NCI-H524 (cell line): ENCODE measurements around the gene EP300.

Experiments
- DNase-seq, 2 experiments: peaks; one replicate each; lab custom pipeline; 2025; lab: John Stamatoyannopoulos, UW

The EP300 gene

GRCh38 chr22:41206719-41207118 lies 114.3 kb downstream of the EP300 start:
- DNase-seq: no peak

GRCh38 chr22:41215409-41215808 lies 123.0 kb downstream of the EP300 start:
- no peak for DNase-seq

GRCh38 chr22:41215926-41216325 lies 123.5 kb downstream of the EP300 start:
- DNase-seq: no peak

DNA sequence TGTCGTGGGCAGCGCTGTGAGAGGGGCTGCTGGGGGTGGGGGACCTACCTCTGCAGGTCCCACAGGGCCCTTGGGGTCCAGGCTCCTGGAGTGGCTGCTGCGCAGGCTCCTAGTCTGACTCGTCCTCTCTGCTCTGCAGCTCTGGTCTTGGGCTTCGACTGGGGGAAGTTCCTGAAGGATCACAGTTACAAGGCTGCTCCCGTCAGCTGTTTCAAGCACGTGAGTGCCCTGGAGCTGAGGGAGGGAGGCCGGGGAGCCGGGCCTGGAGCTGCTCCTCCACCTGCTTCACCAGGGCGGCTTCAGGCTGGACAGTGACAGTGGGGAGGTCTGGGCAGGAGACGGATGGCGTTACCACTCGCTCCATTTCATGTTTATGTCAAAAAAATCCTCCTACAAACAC lies 124.6 kb downstream of the EP300 start:
- DNase-seq: no peak

- DNase-seq: no peak
Measured at GRCh38 chr22:41217553-41218157, 125.3 kb downstream of the EP300 start.

- no peak for DNase-seq
Measured at GRCh38 chr22:41222846-41223507, 130.6 kb downstream of the EP300 start.

DNA sequence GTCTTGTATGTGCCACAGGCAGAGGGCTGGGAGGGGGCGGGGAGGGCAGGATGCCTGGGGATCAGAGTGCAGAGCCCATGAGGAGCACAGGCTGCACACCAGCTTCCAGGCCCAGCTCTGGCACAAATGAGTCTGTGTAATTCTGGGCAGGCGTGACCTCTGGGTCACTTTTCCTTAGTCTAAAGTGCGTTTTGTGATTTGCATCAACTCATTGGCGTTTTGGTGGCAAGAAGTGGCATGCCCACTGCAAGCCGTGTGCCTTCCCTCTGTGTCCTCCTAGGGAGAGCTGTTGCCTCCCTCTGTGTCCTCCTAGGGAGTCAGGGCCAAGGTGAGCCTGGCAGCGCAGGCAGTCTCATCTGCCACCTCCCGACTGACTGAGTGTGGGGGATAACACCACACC lies 131.1 kb downstream of the EP300 start:
- no peak for DNase-seq

GRCh38 chr22:41226723-41227655 lies 134.6 kb downstream of the EP300 start:
- no peak for DNase-seq

GRCh38 chr22:41229215-41229614 lies 136.8 kb downstream of the EP300 start:
- DNase-seq: no peak
